Measurements from ENCODE around the gene PYGM. TPM values are rescaled to one million over a fixed set of nuclear protein-coding genes. Genes with fewer than 3 reads are reported as not detected.

The PYGM gene
- total RNA-seq, 8 experiments from 2014 or later, result 0.31 to 12.8 (median 2.2) TPM

DNA sequence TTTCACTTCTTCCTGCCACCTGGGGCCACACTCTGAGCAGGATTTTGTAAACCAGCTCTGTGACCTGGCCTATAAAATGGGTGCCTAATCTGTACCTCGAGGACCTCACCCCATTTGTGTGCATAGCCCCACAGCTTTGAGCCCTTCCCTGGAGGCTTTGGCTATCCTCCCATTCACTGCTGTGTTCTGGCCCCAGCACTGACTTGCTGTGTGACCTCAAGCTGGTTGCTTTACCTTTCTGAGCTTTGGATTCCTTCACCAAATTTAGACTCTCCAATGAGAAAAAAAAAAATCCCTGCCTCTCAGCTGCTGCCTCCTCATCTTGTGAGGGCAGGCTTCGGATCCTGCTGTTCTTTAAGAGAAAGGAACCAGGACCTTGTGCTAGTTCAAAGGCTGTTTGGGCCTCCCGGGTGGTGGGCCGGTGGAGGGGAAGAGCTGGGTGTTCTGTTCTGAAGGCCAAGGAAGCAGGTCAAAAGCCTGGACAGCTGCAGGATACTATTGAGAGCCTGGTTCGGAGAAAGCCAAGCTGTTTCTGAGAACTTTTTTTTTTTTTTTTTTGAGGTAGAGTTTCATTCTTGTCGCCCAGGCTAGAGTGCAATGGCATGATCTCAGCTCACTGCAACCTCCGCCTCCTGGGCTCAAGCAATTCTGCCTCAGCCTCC lies 1.1 kb upstream of the PYGM start:
- H3K4me1 ChIP-seq (replicated peaks in 1 of 2), result peaks cover 57 to 59% of the 10 kb centered on the region in 2 donors
- peak in 1 of 8 experiments; percentile 1 for ATAC-seq (replicated peaks in 6 of 8)
- 57 to 94% (median 71%) methylated on average over 1 to 5 of the region's 7 CpGs; no CpG with 5 or more reads in 2 of the 10 experiments for WGBS, 10 experiments
- in situ Hi-C loops (cut with MboI; ENCODE audit: low pct_unique_long_range_greater_than_20kb in 2 of 9, low sequenced_read_pairs in 9 of 9, unreplicated experiment in 9 of 9), result no loop called here
- peak overlapping the region in 1 of 2 donors; percentile 82 for H3K27ac ChIP-seq
- H3K4me3 ChIP-seq, result no peak overlapping the region

DNA sequence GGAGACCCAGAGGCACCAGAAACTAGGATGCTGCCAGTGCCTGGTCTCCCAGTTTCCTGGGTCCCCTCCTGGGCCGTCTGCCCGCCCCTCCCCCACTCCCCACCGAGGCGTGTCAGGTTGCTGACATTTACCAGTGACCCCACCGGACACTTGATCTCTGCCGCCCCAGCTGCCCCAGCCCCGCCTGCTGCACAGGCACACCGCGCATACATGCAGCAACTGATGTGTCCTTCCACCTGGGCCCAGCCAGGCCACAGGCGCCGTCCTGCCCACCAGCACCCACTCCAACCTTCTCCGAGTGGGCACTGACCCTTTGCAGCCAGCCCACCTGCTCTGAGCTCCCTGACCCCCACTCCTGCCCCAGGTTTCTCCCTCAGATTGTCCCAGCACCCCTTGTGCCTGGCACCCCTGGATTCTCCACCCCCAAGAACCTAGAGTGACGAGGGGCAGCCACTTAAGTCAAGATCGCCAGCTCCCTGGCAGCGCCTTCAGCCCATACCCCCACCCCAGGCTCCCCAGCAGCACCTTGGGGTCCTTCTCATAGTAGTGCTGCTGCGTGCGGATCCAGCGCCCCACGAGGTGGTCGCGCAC lies 548 bp downstream of the PYGM start:
- peaks cover 46 to 51% of the 10 kb centered on the region in 2 donors for H3K4me1 ChIP-seq (replicated peaks in 1 of 2)
- ATAC-seq (replicated peaks in 6 of 8), result peak in 3 of 8 experiments; percentile 0 to 12 (median 1)
- H3K4me3 ChIP-seq, result no peak overlapping the region

DNA sequence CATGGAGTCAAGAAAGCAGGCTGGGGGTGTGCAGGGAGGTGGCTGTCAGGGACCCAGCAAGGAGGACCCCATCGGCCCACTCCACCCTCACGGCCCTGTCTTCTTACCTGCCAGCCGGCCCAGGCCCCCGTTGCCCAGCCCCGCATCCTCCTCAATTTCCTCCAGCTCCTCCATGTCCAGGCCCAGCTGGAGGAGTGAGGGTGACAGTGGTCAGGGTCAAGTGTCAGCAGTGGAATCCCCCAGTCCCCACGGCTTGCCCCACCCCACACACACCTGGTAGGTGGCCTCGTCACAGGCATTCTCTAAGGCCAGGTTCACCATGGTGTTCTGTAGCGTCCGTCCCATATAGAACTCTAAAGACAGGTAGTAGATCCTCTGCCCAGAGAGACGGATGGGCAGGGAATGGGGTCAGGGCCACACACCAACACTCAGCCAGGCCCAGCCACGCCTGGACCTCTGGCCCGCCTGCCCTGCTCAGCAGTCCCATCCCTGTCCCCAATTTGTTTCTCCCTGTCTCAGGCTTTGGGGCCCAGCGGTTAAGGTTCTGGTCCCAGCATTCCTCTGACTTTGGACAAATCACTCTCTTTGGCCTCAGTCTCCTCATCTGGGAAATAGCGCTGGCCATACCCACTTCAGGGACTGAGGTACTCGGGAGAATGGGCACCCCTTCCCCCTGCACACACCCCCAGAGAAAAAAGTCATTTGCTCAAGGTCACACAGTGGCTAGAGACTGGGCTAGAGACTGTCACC lies 1.3 kb downstream of the PYGM start:
- H3K4me1 ChIP-seq (replicated peaks in 1 of 2), result peaks cover 39 to 44% of the 10 kb centered on the region in 2 donors
- WGBS, 10 experiments, result 80 to 100% (median 100%) methylated on average over 1 to 2 of the region's 15 CpGs; no CpG with 5 or more reads in 7 of the 10 experiments

More for the DNA sequence above, 548 bp downstream of the PYGM start:
- WGBS, 10 experiments, result 80% methylated on average over 3 of the region's 21 CpGs; no CpG with 5 or more reads in 9 of the 10 experiments
- H3K27ac ChIP-seq, result peak overlapping the region in 1 of 2 donors; percentile 82
- in situ Hi-C loops (cut with MboI; ENCODE audit: low pct_unique_long_range_greater_than_20kb in 2 of 9, low sequenced_read_pairs in 9 of 9, unreplicated experiment in 9 of 9), result no loop called here

GRCh38 chr11:64757549-64758329 lies 2.0 kb downstream of the PYGM start:
- in situ Hi-C loops (cut with MboI; ENCODE audit: low pct_unique_long_range_greater_than_20kb in 2 of 9, low sequenced_read_pairs in 9 of 9, unreplicated experiment in 9 of 9), result no loop called here
- H3K4me3 ChIP-seq, result no peak overlapping the region

More for the DNA sequence above, 1.3 kb downstream of the PYGM start:
- Histone ChIP-seq H3K27ac (no peak overlapping the region), H3K4me3 (no peak overlapping the region)
- no peak for ATAC-seq (replicated peaks in 6 of 8)
- in situ Hi-C loops (cut with MboI; ENCODE audit: low pct_unique_long_range_greater_than_20kb in 2 of 9, low sequenced_read_pairs in 9 of 9, unreplicated experiment in 9 of 9), result no loop called here

GRCh38 chr11:64755681-64756361 lies 4.0 kb downstream of the PYGM start:
- Histone ChIP-seq H3K27ac (no peak overlapping the region), H3K4me3 (no peak overlapping the region), H3K4me1 (replicated peaks in 1 of 2) (peaks cover 30 to 34% of the 10 kb centered on the region in 2 donors)
- no peak for ATAC-seq (replicated peaks in 6 of 8)
- in situ Hi-C loops (cut with MboI; ENCODE audit: low pct_unique_long_range_greater_than_20kb in 2 of 9, low sequenced_read_pairs in 9 of 9, unreplicated experiment in 9 of 9), result no loop called here
- WGBS, 10 experiments, result 33 to 80% (median 63%) methylated on average over 1 to 4 of the region's 13 CpGs; no CpG with 5 or more reads in 4 of the 10 experiments

More at GRCh38 chr11:64757549-64758329, 2.0 kb downstream of the PYGM start:
- peaks cover 35 to 41% of the 10 kb centered on the region in 2 donors for H3K4me1 ChIP-seq (replicated peaks in 1 of 2)
- ATAC-seq (replicated peaks in 6 of 8), result no peak
- H3K27ac ChIP-seq, result no peak overlapping the region
- 80 to 87% methylated on average over 1 to 7 of the region's 19 CpGs; no CpG with 5 or more reads in 8 of the 10 experiments for WGBS, 10 experiments

GRCh38 chr11:64754919-64755662 lies 4.7 kb downstream of the PYGM start:
- no peak for ATAC-seq (replicated peaks in 6 of 8)
- in situ Hi-C loops (cut with MboI; ENCODE audit: low pct_unique_long_range_greater_than_20kb in 2 of 9, low sequenced_read_pairs in 9 of 9, unreplicated experiment in 9 of 9), result no loop called here
- WGBS, 10 experiments, result 87 to 100% (median 93%) methylated on average over 1 to 9 of the region's 21 CpGs; no CpG with 5 or more reads in 6 of the 10 experiments
- Histone ChIP-seq H3K4me1 (replicated peaks in 1 of 2) (peaks cover 23 to 27% of the 10 kb centered on the region in 2 donors), H3K27ac (no peak overlapping the region), H3K4me3 (no peak overlapping the region)

DNA sequence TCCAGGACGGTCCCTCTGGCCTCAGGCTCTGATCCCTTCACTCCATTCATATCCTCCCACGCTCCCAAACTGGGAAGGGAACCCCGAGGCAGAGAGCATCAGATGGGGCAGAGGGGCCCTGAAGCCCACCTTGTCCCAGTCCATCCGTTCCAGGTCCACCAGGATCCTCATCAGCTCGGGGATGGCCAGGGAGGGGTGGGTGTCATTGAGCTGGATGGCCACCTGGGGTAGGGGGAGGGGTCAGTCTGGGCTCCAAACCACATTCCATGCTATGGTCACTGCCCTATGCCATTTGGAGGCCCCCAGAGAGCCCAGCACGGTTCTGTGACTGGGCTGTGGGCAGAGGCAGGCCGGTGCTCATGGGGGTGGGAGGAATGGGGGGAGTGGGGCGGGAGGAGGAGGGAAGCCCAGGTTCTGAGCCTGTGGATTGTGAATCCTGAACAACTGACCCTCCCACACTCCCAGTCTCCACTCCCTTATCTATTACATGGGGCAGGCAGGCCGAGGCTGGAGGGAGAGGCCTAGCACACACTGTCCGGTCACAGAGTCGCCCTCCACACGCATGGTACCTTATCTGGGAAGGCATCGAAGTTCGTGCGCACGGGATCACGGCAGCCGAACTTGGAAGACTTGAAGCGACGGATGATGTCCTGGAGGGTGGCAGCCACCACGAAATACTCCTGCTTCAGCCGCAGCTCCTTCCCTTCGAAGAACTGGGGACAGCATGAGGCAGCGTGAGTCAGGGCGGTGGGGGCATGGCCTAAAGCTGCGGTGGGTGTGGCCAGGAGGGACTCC lies 5.5 kb downstream of the PYGM start:
- 40 to 100% (median 90%) methylated on average over 1 to 10 of the region's 26 CpGs; no CpG with 5 or more reads in 5 of the 10 experiments for WGBS, 10 experiments
- in situ Hi-C loops (cut with MboI; ENCODE audit: low pct_unique_long_range_greater_than_20kb in 2 of 9, low sequenced_read_pairs in 9 of 9, unreplicated experiment in 9 of 9), result no loop called here
- ATAC-seq (replicated peaks in 6 of 8), result no peak

GRCh38 chr11:64753380-64754123 lies 6.2 kb downstream of the PYGM start:
- H3K4me1 ChIP-seq (replicated peaks in 1 of 2), result peaks cover 11 to 15% of the 10 kb centered on the region in 2 donors
- no peak for ATAC-seq (replicated peaks in 6 of 8)
- in situ Hi-C loops (cut with MboI; ENCODE audit: low pct_unique_long_range_greater_than_20kb in 2 of 9, low sequenced_read_pairs in 9 of 9, unreplicated experiment in 9 of 9), result no loop called here
- H3K27ac ChIP-seq, result no peak overlapping the region
- 90% methylated on average over 2 of the region's 43 CpGs; no CpG with 5 or more reads in 9 of the 10 experiments for WGBS, 10 experiments
- no peak overlapping the region for H3K4me3 ChIP-seq

More for the DNA sequence above, 5.5 kb downstream of the PYGM start:
- no peak overlapping the region for H3K27ac ChIP-seq
- H3K4me1 ChIP-seq (replicated peaks in 1 of 2), result peaks cover 15 to 19% of the 10 kb centered on the region in 2 donors
- no peak overlapping the region for H3K4me3 ChIP-seq

DNA sequence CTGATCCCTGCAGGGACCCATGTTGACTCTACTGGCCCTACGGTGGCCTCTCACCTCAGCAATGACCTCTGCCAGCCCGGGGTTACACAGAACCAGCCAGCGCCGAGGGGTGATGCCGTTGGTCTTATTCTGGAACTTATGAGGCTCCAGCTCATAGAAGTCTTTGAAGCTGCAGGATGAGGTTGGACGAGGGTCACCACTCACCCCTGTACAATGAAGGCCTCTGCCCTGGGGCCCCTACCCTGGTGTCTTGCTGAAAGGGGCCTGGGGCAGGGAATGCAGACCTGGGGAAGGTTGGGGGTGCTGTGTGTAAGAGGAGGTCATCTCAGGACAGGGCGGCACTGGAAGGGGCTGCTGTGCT lies 6.8 kb downstream of the PYGM start:
- peaks cover 11 to 15% of the 10 kb centered on the region in 2 donors for H3K4me1 ChIP-seq (replicated peaks in 1 of 2)
- 83 to 100% (median 97%) methylated on average over 1 to 4 of the region's 7 CpGs; no CpG with 5 or more reads in 4 of the 10 experiments for WGBS, 10 experiments
- peak overlapping the region; percentile 57 to 68 for H3K27ac ChIP-seq
- no peak overlapping the region for H3K4me3 ChIP-seq
- no peak for ATAC-seq (replicated peaks in 6 of 8)
- in situ Hi-C loops (cut with MboI; ENCODE audit: low pct_unique_long_range_greater_than_20kb in 2 of 9, low sequenced_read_pairs in 9 of 9, unreplicated experiment in 9 of 9), result no loop called here

DNA sequence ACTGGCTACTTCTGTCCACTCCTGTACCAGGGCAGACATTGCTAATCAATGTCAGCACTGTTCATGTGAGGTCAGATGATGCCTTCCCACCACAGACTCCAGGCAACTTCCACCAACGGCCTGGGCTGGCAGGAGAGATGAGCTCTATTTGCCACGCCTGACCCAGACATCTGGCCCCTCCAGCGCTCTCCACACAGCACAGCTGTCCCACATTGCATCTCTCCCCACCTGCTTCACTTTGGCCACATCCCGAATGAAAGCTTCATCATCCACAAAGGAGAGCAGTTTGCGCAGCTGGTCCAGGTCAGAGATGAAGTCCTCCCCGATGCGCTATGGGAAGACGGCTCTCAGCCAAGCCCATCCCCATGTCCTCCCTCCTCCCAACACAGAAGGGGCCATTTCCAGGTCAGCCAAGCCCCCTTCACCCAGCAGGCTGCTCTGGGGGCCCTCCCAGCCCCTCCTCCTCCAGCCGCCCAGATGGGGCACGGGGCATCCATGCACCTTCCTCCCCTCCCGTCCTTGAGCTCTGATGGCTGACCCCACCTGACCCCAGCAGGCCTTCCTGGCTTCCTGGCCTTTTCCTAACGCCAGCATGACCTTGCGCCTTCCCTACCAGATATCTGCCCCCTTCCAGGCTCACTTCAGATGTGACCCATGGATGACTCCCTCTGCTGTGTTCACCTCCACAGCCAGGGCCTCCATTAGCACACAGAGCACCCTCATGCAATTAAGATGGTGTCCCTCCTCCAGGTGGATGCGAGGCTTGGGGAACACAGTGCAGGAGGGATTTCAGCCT lies 7.4 kb downstream of the PYGM start:
- in situ Hi-C loops (cut with MboI; ENCODE audit: low pct_unique_long_range_greater_than_20kb in 2 of 9, low sequenced_read_pairs in 9 of 9, unreplicated experiment in 9 of 9), result no loop called here
- H3K4me1 ChIP-seq (replicated peaks in 1 of 2), result peaks cover 11 to 15% of the 10 kb centered on the region in 2 donors
- peak in 5 of 8 experiments; percentile 24 to 76 (median 71) for ATAC-seq (replicated peaks in 6 of 8)
- 50 to 100% (median 72%) methylated on average over 1 to 3 of the region's 14 CpGs; no CpG with 5 or more reads in 5 of the 10 experiments for WGBS, 10 experiments
- peak overlapping the region in 1 of 5 donors; percentile 11 for H3K4me3 ChIP-seq
- H3K27ac ChIP-seq, result peak overlapping the region; percentile 57 to 68
